SK-N-SH treated with all-trans-retinoic acid at 6 μM for 48 hours (cell line): ENCODE results near the gene VHLL.

Experiments used
- ARNTL ChIP-seq: fragments of 450-650 bp; formaldehyde crosslinking; IDR thresholded peaks from 2 replicates; pipeline ENCODE4 v1.5.0; 2020; ENCODE audit warnings: low read depth, mild to moderate bottlenecking, moderate library complexity, borderline replicate concordance
- CREB5 ChIP-seq: fragments of 250-450 bp; sonication (Bioruptor Pico); IDR thresholded peaks from 2 replicates; pipeline ENCODE4 v1.5.1; 2020; ENCODE audit warnings: low read depth, mild to moderate bottlenecking, moderate library complexity
- GLIS3 ChIP-seq: fragments of 250-450 bp; sonication (Bioruptor Pico); IDR thresholded peaks from 2 replicates; pipeline ENCODE4 v1.5.0; 2020; ENCODE audit warnings: mild to moderate bottlenecking, moderate library complexity
- ISL1 ChIP-seq: fragments of 250-450 bp; sonication (Bioruptor Pico); IDR thresholded peaks from 2 replicates; pipeline ENCODE4 v2.1.2; 2022; ENCODE audit warnings: mild to moderate bottlenecking, moderate library complexity
- PATZ1 ChIP-seq: fragments of 250-450 bp; sonication (Bioruptor Pico); IDR thresholded peaks from 2 replicates; pipeline ENCODE4 v1.8.0; 2020; ENCODE audit warnings: mild to moderate bottlenecking, moderate library complexity, borderline replicate concordance
- PPARA ChIP-seq: fragments of 250-450 bp; sonication (Bioruptor Pico); IDR thresholded peaks from 2 replicates; pipeline ENCODE4 v1.5.0; 2020; ENCODE audit warnings: mild to moderate bottlenecking, borderline replicate concordance
- RARB ChIP-seq: fragments of 250-450 bp; sonication (Bioruptor Pico); IDR thresholded peaks from 2 replicates; pipeline ENCODE4 v1.8.0; 2021; ENCODE audit warnings: mild to moderate bottlenecking, moderate library complexity
- TOX ChIP-seq: fragments of 250-450 bp; sonication (Bioruptor Pico); IDR thresholded peaks from 2 replicates; pipeline ENCODE4 v1.8.0; 2021; ENCODE audit warnings: mild to moderate bottlenecking, moderate library complexity, borderline replicate concordance
- ZC3H10 ChIP-seq: fragments of 250-450 bp; sonication (Bioruptor Pico); IDR thresholded peaks from 2 replicates; pipeline ENCODE4 v1.5.1; 2021; ENCODE audit warnings: mild to moderate bottlenecking, moderate library complexity
- ZFP30 ChIP-seq: fragments of 450-650 bp; formaldehyde crosslinking; IDR thresholded peaks from 2 replicates; pipeline ENCODE4 v1.5.0; 2022; ENCODE audit warnings: mild to moderate bottlenecking, moderate library complexity
- ZNF70 ChIP-seq: fragments of 450-650 bp; formaldehyde crosslinking; IDR thresholded peaks from 2 replicates; pipeline ENCODE4 v1.5.0; 2020; ENCODE audit warnings: mild to moderate bottlenecking, moderate library complexity
- ZNF8 ChIP-seq: fragments of 450-650 bp; formaldehyde crosslinking; IDR thresholded peaks from 2 replicates; pipeline ENCODE4 v1.5.0; 2020; ENCODE audit warnings: mild to moderate bottlenecking, moderate library complexity
- TF ChIP-seq, protein P1 (sequence below): fragments of 250-450 bp; sonication (Bioruptor Pico); IDR thresholded peaks from 2 replicates; pipeline ENCODE4 v1.5.1; 2021; ENCODE audit warnings: mild to moderate bottlenecking, moderate library complexity

- TF ChIP-seq ZNF8 (CRISPR knock-in tag) (no peak), CREB5 (CRISPR knock-in tag) (no peak), GLIS3 (CRISPR knock-in tag) (no peak), ZFP30 (CRISPR knock-in tag) (no peak), PPARA (CRISPR knock-in tag) (no peak), TOX (CRISPR knock-in tag) (no peak), RARB (CRISPR knock-in tag) (no peak), ISL1 (CRISPR knock-in tag) (no peak), PATZ1 (CRISPR knock-in tag) (no peak), ZNF70 (CRISPR knock-in tag) (no peak), ZC3H10 (no peak), ARNTL (CRISPR knock-in tag) (no peak)
- TF ChIP-seq, protein P1, sequence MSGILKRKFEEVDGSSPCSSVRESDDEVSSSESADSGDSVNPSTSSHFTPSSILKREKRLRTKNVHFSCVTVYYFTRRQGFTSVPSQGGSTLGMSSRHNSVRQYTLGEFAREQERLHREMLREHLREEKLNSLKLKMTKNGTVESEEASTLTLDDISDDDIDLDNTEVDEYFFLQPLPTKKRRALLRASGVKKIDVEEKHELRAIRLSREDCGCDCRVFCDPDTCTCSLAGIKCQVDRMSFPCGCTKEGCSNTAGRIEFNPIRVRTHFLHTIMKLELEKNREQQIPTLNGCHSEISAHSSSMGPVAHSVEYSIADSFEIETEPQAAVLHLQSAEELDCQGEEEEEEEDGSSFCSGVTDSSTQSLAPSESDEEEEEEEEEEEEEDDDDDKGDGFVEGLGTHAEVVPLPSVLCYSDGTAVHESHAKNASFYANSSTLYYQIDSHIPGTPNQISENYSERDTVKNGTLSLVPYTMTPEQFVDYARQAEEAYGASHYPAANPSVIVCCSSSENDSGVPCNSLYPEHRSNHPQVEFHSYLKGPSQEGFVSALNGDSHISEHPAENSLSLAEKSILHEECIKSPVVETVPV (CRISPR knock-in tag), result no peak
Measured at GRCh38 chr1:156266051-156266450, 33.1 kb downstream of the VHLL start.
